ENCODE results near the gene MAML3. TPM values are rescaled to one million over a fixed set of nuclear protein-coding genes. Genes with fewer than 3 reads are reported as not detected.

The MAML3 gene
- total and polyA plus RNA-seq, 2 of the 13 experiments (the other 11 are each of a cell fraction or from before 2014, with no cell fraction given): 0.05 to 0.13 TPM

GRCh38 chr4:139746431-139747171 is 407.4 kb downstream of the MAML3 start (continued):
- no peak for TF ChIP-seq HOMEZ (CRISPR knock-in tag; IDR thresholded peaks at IDR 0.05; ENCODE audit: low read depth)
- TF ChIP-seq THAP11 (CRISPR knock-in tag; IDR thresholded peaks at IDR 0.05): no peak
- no peak for TF ChIP-seq ZNF101 (CRISPR knock-in tag; IDR thresholded peaks at IDR 0.05; ENCODE audit: borderline replicate concordance, low read depth)
- TF ChIP-seq ZNF510 (CRISPR knock-in tag; IDR thresholded peaks at IDR 0.05; ENCODE audit: low read depth): no peak
- no peak for TF ChIP-seq ZNF772 (CRISPR knock-in tag; IDR thresholded peaks at IDR 0.05)
- no peak for TF ChIP-seq ZNF496 (CRISPR knock-in tag; IDR thresholded peaks at IDR 0.05; ENCODE audit: insufficient replicate concordance)
- TF ChIP-seq ZBTB21 (CRISPR knock-in tag; IDR thresholded peaks at IDR 0.05): no peak
- TF ChIP-seq ZFP62 (CRISPR knock-in tag; IDR thresholded peaks at IDR 0.05): no peak

GRCh38 chr4:139745111-139745639 is 408.8 kb downstream of the MAML3 start:
- WGBS (ENCODE audit: low lambda C conversion rate): 90% methylated on average over 6 of the region's 6 CpGs
- no peak overlapping the region for H3K4me3 ChIP-seq (replicated peaks in 1 of 3; ENCODE audit: insufficient read depth in 1 of 3, low read depth in 2 of 3, low read length in 3 of 3)
- ATAC-seq: no peak
- FAIRE-seq: no peak
- no TSS peak for BruUV-seq (replicated peaks)
- no peak overlapping the region for H3K9ac ChIP-seq (ENCODE audit: insufficient read depth, low read depth, low read length)
- H3K27ac ChIP-seq (ENCODE audit: extremely low read length, insufficient read depth, low read length): no peak overlapping the region
- no peaks in the 10 kb centered on the region for H3K27me3 ChIP-seq (ENCODE audit: control insufficient read depth in 1 of 2, insufficient read depth in 2 of 2, low read length in 2 of 2)
- CTCF ChIA-PET (ENCODE audit: low intra/inter-chr PET ratio, low total read pairs): no interaction called here
- peaks cover 15% of the 10 kb centered on the region for H3K4me1 ChIP-seq (ENCODE audit: insufficient read depth, low read length)
- in situ Hi-C loops (cut with HindIII; ENCODE audit: extremely low pct_ligation_motif_present, low pct_unique_long_range_greater_than_20kb): no loop called here
- H3K4me2 ChIP-seq (ENCODE audit: low read depth, low read length): no peak overlapping the region
- H3K36me3 ChIP-seq (replicated peaks in 1 of 2; ENCODE audit: control insufficient read depth in 1 of 2, insufficient read depth in 2 of 2, low read length in 2 of 2): no peaks in the 10 kb centered on the region
- H4K20me1 ChIP-seq (ENCODE audit: insufficient read depth, low read length): no peaks in the 10 kb centered on the region
- no peaks in the 10 kb centered on the region for H3K9me3 ChIP-seq (ENCODE audit: low read length)
- H3K79me2 ChIP-seq (ENCODE audit: insufficient read depth, low read length): no peaks in the 10 kb centered on the region
- DNase-seq (ENCODE audit: low spot score): no peak
- H2AFZ ChIP-seq (ENCODE audit: low read length): no peak overlapping the region
- intact Hi-C loops (cut with micrococcal nuclease; ENCODE audit: unreplicated experiment): no loop called here
- POLR2A ChIA-PET: no interaction called here
- TF ChIP-seq ZNF839 (CRISPR knock-in tag; IDR thresholded peaks at IDR 0.05; ENCODE audit: borderline replicate concordance): no peak
- no peak for TF ChIP-seq ZNF749 (CRISPR knock-in tag; IDR thresholded peaks at IDR 0.05; ENCODE audit: borderline replicate concordance)
- TF ChIP-seq SCMH1 (CRISPR knock-in tag; IDR thresholded peaks at IDR 0.05; ENCODE audit: borderline replicate concordance): no peak
- TF ChIP-seq ATF6 (CRISPR knock-in tag; conservative IDR thresholded peaks at IDR 0.05): no peak
- TF ChIP-seq NR1H2 (CRISPR knock-in tag; IDR thresholded peaks at IDR 0.05; ENCODE audit: borderline replicate concordance, low read depth): no peak
- no peak for TF ChIP-seq MATR3 (CRISPR knock-in tag; IDR thresholded peaks at IDR 0.05)
- TF ChIP-seq LBX2 (CRISPR knock-in tag; IDR thresholded peaks at IDR 0.05; ENCODE audit: borderline replicate concordance): no peak
- TF ChIP-seq TIGD3 (CRISPR knock-in tag; IDR thresholded peaks at IDR 0.05; ENCODE audit: borderline replicate concordance): no peak
- TF ChIP-seq ZNF468 (CRISPR knock-in tag; IDR thresholded peaks at IDR 0.05): no peak

Measured in HepG2 (cell line).